Stimulated activated CD4-positive, alpha-beta T cell treated with anti-CD3 and anti-CD28 coated beads, Interleukin-15, amount 100 ng/mL, for 48 hours (primary cell): ENCODE results near the gene KIF1B.
A peak's percentile ranks its signal among the peaks of the same experiment; 100 is the strongest.
"Not testable (repeated sequence)": the region's sequence is repeated elsewhere in the genome, so short reads cannot be mapped to it uniquely, and the experiment has no call there.

Source experiments
- DNase-seq, 2 donors: peaks; one replicate each; pipeline ENCODE4 v3.0.0-alpha.2; 2020; ENCODE audit warnings: low read depth in 2 of 2

Gene KIF1B

GRCh38 chr1:10192263-10192662 lies 18.1 kb upstream of the KIF1B start:
- DNase-seq = no peak

DNA sequence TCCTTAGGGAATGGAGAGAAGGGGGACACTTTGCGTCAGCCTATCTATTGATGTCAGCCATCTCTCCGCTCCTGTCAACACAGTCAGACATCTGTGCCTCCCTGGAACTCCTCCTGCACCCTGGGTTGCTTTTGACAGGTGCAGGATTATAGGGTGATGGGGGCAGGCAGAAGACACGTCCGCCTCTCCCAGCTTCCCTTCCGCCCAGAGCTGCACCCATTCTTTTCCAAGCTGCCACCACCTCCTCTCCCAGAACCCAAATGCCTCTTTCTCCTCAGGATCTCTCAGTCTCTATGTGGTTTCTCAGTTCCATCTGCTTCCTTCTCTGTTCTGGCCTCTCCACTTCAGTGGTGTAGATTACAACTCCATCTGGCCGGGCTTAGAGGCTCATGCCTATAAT lies 17.1 kb upstream of the KIF1B start:
- no peak for DNase-seq

DNA sequence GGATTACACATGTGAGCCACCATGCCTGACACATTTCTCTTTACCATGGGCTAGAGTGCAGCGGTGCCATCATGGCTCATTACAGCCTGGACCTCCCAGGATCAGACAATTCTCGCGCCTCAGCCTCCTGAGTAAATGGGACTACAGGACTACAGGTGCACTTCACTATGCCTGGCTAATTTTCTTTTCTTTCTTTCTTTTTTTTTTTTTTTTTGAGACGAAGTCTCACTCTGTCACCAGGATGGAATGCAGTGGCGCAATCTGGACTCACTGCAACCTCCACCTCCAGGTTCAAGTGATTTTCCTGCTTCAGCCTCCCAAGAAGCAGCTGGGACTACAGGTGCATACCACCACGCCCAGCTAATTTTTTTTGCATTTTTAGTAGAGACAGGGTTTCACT lies 14.8 kb upstream of the KIF1B start:
- DNase-seq = no peak

DNA sequence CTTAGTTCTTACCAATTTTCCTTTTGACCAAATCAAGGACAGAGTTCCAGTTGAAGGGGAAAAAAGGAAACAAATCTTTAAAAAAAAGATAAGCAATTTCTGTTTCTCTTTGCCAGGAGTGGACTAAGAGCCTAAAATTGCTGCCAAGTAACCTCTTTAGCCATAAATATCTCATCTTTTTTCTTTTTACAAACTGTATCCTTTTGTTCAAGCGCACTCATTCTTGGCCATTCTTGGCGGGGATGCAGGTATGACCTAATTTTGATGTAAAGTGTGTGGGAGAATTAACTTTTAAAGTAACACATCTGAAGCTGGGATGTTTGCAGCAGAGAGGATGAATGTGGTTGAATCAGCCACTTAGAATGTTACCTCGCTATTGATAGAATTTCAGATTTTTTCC lies 13.4 kb upstream of the KIF1B start:
- DNase-seq = no peak

DNA sequence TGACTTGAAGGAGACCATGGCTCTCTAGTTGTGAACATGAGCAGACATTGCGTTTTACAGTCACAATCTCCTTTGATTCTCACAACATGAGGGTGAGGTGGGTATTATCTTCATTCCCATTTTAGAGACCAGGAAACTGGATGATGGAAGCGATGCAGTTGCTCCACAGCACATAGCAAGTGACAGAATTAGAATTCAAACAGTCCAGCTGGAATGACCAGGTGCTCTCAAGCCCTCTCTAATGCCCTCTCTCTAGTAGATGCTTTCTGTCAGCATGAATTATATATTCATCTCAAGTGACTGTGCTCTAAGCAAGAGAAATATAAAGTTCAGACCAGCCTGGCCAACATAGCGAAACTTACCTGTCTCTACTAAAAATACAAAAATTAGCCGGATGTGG lies 9.8 kb upstream of the KIF1B start:
- DNase-seq = no peak

DNA sequence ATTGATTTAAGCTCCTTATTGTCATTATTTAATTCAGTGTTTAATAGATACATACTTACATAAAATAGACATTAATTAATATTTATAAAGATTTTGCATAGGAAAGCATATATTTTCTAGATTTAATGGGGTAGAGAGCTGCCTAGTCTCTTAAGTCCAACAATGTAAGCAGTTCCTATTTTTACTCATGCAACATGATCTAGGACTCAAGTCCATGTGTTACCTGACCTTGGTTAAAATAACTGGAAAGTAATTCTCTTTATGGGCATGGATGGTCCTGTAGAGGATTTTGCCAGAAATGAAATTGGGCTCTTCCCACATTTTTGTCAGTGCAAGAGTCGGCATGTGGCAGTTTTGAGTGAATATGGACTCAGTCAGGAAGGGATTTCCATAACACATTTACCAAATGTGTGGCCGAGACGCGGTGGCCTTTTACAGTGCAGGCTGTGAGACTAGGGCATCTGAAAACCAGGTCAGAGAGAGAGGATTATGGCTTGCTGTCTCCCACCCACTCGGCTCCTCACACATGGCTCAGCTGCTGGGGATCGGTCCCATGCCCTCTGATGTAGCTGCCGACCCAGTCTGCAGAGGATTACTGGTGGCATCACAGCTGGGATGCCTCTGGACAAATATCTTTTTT lies 6.2 kb upstream of the KIF1B start:
- no peak for DNase-seq

DNA sequence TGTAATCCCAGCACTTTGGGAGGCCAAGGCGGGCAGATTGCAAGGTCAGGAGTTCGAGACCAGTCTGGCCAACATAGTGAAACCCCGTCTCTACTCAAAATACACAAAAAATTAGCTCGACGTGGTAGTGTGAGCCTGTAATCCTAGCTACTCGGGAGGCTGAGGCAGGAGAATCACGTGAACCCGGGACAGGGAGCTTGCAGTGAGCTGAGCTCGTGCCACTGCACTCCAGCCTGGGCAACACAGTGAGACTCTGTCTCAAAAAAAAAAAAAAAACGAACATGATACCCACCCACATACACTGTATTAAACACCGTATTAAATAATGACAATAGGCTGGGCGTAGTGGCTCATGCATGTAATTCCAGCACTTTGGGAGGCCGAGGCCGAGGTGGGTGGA lies 5.2 kb upstream of the KIF1B start:
- not testable (repeated sequence) for DNase-seq

GRCh38 chr1:10207810-10208209 lies 2.6 kb upstream of the KIF1B start:
- DNase-seq = no peak

- DNase-seq = no peak
Observed at GRCh38 chr1:10208537-10208936, 1.8 kb upstream of the KIF1B start.

DNA sequence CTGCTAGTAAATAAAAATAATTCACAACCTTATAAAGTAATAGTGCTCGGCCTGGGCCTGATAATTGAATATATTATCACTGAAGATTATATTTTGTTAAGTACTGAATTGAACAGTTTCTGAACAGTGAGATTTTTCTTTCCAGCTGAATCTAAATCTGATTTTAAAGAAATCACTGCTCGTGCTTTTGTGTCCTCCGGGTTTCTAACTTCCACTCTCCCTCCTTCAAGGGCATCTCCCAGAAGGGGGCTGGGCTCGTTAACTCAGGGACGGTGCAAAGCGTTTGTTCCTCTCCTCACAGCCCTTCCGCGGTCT lies 823 bp upstream of the KIF1B start:
- no peak for DNase-seq

DNA sequence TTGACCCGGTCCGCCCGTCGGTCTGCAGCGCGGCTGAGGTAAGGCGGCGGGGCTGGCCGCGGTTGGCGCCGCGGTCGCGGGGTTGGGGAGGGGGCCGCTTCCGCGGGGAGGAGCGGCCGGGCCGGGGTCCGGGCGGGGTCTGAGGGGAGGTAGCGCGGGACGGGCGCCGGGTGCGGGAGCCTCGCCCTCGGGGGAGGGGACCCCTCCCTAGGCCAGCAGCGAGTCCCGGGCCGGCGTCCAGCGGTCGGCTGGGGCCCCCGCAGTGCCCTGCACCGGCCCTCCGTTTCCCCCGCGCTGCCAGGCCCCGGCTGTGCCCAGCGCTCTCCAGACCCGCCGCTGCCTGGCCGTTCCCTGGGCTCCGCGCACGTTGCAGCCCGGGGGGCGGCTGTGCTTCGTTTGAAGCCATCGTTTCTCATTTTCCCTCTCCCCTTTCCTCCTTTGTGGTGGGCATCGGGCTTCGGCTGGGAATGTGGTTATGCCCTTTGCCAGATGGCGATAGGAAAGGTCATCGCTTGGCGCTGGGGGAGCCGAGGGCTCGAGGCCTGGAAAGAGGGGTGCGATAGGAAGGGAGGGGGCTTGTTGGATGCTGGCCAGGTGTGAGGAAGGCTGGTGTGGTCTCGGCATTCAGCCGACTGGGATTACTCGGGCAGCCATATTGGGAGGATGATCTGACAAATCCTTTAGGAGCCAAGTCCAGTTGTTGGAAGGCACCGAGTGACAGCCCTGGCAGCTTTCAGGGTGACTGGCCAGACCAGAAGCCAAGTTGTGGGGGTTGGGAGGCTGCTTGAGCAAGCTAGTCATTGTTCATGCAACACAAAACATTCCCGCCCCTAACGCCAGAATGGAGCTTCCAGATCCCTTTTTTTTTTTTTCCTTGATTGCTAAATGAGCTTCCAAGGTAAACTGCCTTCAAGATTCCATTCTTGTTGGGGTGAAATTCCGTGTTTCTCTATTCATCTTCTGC lies 753 bp downstream of the KIF1B start:
- DNase-seq = peak in 1 of 2 donors; percentile 25

DNA sequence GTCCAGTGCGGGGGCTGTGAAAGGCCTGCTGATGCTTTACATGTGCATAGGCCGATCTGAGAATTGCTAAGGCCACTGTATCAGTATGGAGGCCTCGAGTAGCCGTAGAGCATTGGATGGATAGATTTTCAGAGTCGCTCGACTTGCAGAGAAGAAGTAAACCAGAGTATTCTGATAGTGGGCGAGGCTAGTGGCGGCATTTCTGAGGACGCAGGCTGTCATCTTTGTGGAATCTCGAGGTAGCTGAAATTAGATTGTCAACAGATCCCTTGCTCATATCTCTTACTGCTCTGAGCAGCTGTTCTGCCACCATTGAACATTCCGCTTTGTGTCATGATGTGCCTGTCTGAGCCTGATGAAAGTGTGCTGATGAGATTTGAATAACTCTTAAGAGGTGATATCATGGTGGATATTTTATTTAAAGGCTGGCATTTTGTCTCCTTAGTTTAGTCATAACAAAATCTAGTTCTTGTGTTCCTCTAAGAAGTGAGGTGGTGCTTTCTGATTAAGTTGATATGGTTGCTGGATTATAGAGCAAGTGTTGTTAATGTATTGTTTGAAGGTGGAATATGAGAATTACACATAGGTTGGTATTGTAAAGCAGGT lies 1.5 kb downstream of the KIF1B start:
- no peak for DNase-seq

GRCh38 chr1:10212476-10212875 lies 2.1 kb downstream of the KIF1B start:
- no peak for DNase-seq

- DNase-seq = no peak
Observed at GRCh38 chr1:10213186-10213705, 2.9 kb downstream of the KIF1B start.

GRCh38 chr1:10216090-10216749 lies 5.8 kb downstream of the KIF1B start:
- no peak for DNase-seq

DNA sequence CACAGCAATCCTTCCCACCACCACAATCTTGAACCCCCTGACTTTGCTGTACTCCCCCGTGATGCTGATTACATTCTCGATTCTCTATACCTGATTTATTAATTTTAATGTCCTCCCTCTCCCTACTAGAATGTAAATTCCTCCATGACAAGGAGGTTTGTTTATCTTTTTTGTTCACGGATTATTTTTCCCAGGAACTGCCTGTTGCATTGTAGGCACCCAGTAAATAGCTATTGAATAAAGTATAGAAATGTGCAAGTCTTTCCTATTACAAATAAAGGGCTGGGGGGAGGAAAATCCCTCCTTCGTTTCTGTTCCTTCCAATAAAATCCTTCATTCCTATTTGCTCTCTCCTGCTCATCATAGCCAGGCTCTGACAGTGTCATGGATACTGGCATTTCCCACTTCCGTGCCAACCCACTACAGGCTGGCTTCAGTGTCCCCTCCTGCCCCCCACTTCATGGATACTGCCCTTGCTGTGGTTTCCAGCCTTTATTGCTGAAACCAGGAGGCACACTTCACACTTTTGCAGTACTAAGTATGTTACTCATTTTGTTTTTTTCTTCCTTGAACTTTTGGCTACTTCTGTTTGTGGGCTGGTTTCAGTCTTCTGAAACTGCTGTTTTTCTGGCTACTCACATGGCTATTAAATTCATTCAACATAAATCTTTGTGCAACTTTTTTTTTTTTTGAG lies 7.5 kb downstream of the KIF1B start:
- no peak for DNase-seq

DNA sequence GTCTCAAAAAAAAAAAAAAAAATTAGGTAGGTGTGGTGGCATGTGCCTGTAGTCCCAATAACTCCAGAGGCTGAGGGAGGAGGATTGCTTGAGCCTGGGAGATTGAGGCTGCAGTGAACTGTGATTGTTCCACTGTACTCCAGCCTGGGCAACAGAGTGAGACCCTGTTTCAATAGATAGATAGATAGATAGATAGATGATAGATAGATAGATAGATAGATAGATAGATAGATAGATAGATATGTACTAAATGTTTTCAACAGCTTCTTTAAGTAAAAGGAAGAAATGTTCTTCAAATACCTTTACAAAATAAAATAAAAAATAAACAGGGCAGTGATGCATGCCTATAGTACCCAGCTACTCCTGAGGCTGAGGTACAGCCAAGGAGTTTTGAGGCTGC lies 9.8 kb downstream of the KIF1B start:
- no peak for DNase-seq

DNA sequence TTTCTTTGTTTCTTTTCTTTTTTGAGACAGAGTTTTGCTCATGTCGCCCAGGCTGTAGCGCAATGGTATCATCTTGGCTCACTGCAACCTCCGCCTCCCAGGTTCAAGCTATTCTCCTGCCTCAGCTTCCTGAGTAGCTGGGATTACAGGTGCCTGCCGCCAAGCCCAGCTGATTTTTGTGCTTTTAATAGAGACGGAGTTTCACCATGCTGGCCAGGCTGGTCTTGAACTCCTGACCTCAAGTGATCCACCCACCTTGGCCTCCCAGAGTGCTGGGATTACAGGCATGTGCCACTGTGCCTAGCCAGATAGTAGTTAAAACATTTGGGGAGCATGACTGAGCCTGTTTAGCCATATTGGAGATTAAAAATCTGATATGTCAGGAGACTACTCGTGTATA lies 10.3 kb downstream of the KIF1B start:
- not testable (repeated sequence) for DNase-seq

- no peak for DNase-seq
Observed at GRCh38 chr1:10225573-10225972, 15.2 kb downstream of the KIF1B start.

DNA sequence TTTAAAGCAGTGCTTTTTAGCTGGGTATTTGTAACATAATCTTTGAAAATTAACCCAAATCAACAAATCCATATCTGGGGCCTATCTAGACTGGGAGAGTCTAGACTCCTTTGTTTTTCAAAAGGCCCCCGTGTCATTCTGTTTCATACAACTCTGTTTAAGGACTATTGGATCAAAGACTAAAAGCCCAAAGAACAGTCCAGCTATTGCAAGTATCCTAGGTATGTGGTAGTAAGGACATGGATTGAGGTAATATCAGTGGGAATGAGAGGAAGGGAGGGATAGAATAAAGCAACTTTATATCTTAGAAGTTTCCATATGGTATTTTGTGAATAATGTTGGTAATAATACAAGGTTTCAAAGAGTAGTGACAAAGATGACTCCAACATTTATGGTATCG lies 18.2 kb downstream of the KIF1B start:
- DNase-seq = no peak

- DNase-seq = no peak
Observed at GRCh38 chr1:10229903-10230302, 19.5 kb downstream of the KIF1B start.

GRCh38 chr1:10232163-10232562 lies 21.8 kb downstream of the KIF1B start:
- DNase-seq = no peak
